HT1080 (cell line): ENCODE measurements around the gene HUS1B. TPM values are rescaled to one million over a fixed set of nuclear protein-coding genes. Genes with fewer than 3 reads are reported as not detected.
"Not testable (repeated sequence)": the region's sequence is repeated elsewhere in the genome, so short reads cannot be mapped to it uniquely, and the experiment has no call there.

Experiments
- DNase-seq: peaks from one replicate; pipeline ENCODE4 v3.0.0-alpha.2; 2015; ENCODE audit warnings: low read depth
- total RNA-seq: library from RNA; depleted of rRNA; stranded (reverse); fragments of >200 nt; shearing (Covaris generic); gene quantifications from 2 replicates; pipeline ENCODE4 v1.2.3, GENCODE V29; 2014

HUS1B gene
- total RNA-seq, 1 experiment from 2014 or later: 1.5 TPM

GRCh38 chr6:679282-679681 is 22.4 kb upstream of the HUS1B start:
- no peak for DNase-seq

GRCh38 chr6:678520-678919 is 21.6 kb upstream of the HUS1B start:
- DNase-seq: no peak

- DNase-seq: no peak
These were observed 21.0 kb upstream of the HUS1B start for GRCh38 chr6:677919-678318.

- no peak for DNase-seq
These were observed 18.1 kb upstream of the HUS1B start for GRCh38 chr6:674956-675355.

GRCh38 chr6:674406-674805 is 17.5 kb upstream of the HUS1B start:
- DNase-seq: no peak

- DNase-seq: no peak
These were observed 10.5 kb upstream of the HUS1B start for GRCh38 chr6:667253-667927.

- DNase-seq: no peak
These were observed 8.7 kb upstream of the HUS1B start for GRCh38 chr6:665403-666267.

GRCh38 chr6:663788-664187 is 6.9 kb upstream of the HUS1B start:
- DNase-seq: not testable (repeated sequence)

- DNase-seq: no peak
These were observed 3.0 kb upstream of the HUS1B start for GRCh38 chr6:659716-660581.

GRCh38 chr6:658244-658643 is 1.3 kb upstream of the HUS1B start:
- no peak for DNase-seq

GRCh38 chr6:657743-658142 is 843 bp upstream of the HUS1B start:
- no peak for DNase-seq

GRCh38 chr6:654136-654535 is 2.8 kb downstream of the HUS1B start:
- no peak for DNase-seq

- DNase-seq: no peak
These were observed 4.0 kb downstream of the HUS1B start for GRCh38 chr6:652865-653264.

- DNase-seq: no peak
These were observed 6.8 kb downstream of the HUS1B start for GRCh38 chr6:650098-650497.

GRCh38 chr6:642805-643204 is 14.1 kb downstream of the HUS1B start:
- no peak for DNase-seq

GRCh38 chr6:641225-641985 is 15.5 kb downstream of the HUS1B start:
- DNase-seq: no peak

GRCh38 chr6:636488-636887 is 20.4 kb downstream of the HUS1B start:
- DNase-seq: no peak

GRCh38 chr6:635233-635632 is 21.7 kb downstream of the HUS1B start:
- DNase-seq: no peak

GRCh38 chr6:633611-634010 is 23.3 kb downstream of the HUS1B start:
- no peak for DNase-seq

GRCh38 chr6:628766-629165 is 28.1 kb downstream of the HUS1B start:
- DNase-seq: no peak

- no peak for DNase-seq
These were observed 30.7 kb downstream of the HUS1B start for GRCh38 chr6:626236-626635.
